Adrenal gland (tissue), 12 donors: ENCODE results near the gene FOXG1. TPM values are rescaled to one million over a fixed set of nuclear protein-coding genes. Genes with fewer than 3 reads are reported as not detected.
A peak's percentile ranks its signal among the peaks of the same experiment; 100 is the strongest.

ENCODE experiments used
- DNase-seq, 7 donors: peaks; one replicate each; pipeline ENCODE4 v3.0.0-alpha.2; 2019 to 2020
- H3K27ac ChIP-seq, 5 donors: fragments of 200-600 bp; sonication (generic) in 4 of 5; 1 replicate in 3 of 5; 2 replicates in 2 of 5; pipeline versions ENCODE4 v1.5.1 to v1.8.0; 2016 to 2020; ENCODE audit warnings: mild to moderate bottlenecking in 1 of 5
- H3K27me3 ChIP-seq: fragments of 200-600 bp; 2 replicates; pipeline ENCODE4 v1.8.0; 2021
- H3K36me3 ChIP-seq, 2 donors: fragments of 200-600 bp; replicated peaks in 1 of 2; 1 replicate in 1 of 2; 2 replicates in 1 of 2; pipeline versions ENCODE4 v1.5.1 to v1.8.0; 2018 to 2022
- H3K4me1 ChIP-seq, 2 donors: fragments of 200-600 bp; replicated peaks in 1 of 2; 1 replicate in 1 of 2; 2 replicates in 1 of 2; pipeline versions ENCODE4 v1.5.1 to v1.8.0; 2018 to 2021
- H3K4me3 ChIP-seq, 4 donors: fragments of 200-600 bp; sonication (generic) in 3 of 4; one replicate each; pipeline ENCODE4 v1.5.1; 2016 to 2018
- H3K9me3 ChIP-seq, 3 donors: fragments of 200-600 bp; sonication (generic) in 1 of 3; replicated peaks in 1 of 3; 1 replicate in 2 of 3; 2 replicates in 1 of 3; pipeline versions ENCODE4 v1.5.1 to v1.8.0; 2016 to 2021
- POLR2A ChIP-seq, 2 donors: fragments of 450-650 bp; IDR thresholded peaks; one replicate each; pipeline ENCODE4 v1.6.1; 2017; ENCODE audit warnings: antibody characterized with exemption in 2 of 2, mild to moderate bottlenecking in 2 of 2, moderate library complexity in 1 of 2
- WGBS, 4 donors: extraction: QIAGEN DNeasy Blood & Tissue Kit in 2 of 4; methylation state at CpG; one replicate each; pipeline versions ENCODE4 v1.1.5 to v1.1.7; 2013 to 2017; 5-methylcytosine and 5-hydroxymethylcytosine counted together
- intact Hi-C, 2 donors: fragments of 100-400 bp; cut with DNase I; formaldehyde crosslinking; loops; one replicate each; pipeline versions ENCODE4 v1.14.1 to v1.15.0; 2022 to 2023
- polyA plus RNA-seq, 3 donors: library from polyadenylated mRNA; stranded (reverse); fragments of 200-250 nt in 2 of 3; fragments of 350-450 nt in 1 of 3; fragmentation: Illumina TruSeq in 1 of 3; extraction: RNeasy Lipid Tissue Mini Kit (QIAGEN cat#74804) in 1 of 3; gene quantifications; one replicate each; pipeline ENCODE4 v1.2.3, GENCODE V29; 2013 to 2014
- total RNA-seq, 9 donors: library from RNA; depleted of rRNA in 4 of 9; stranded (reverse); fragments of >200 nt in 4 of 9; fragments of 120-200 nt in 1 of 9; fragmentation: NEBNext Ultra II Directional in 1 of 9; extraction: Animal tissue kit (Norgen Biotek cat#: 25700) in 1 of 9; gene quantifications; one replicate each; pipeline versions ENCODE4 v1.1.0 to v1.2.4, GENCODE V29; 2013 to 2023
- TF ChIP-seq, protein P1 (sequence below), 6 experiments: fragments of 450-650 bp in 4 of 6; fragments of 200-600 bp in 2 of 6; sonication (generic) in 1 of 6; IDR thresholded peaks; 1 replicate in 5 of 6; 2 replicates in 1 of 6; pipeline versions ENCODE4 v1.5.1 to v1.8.0; 2016 to 2021; ENCODE audit warnings: antibody characterized with exemption in 6 of 6, mild to moderate bottlenecking in 2 of 6, moderate library complexity in 1 of 6
- donor health status: healthy with polysubstance abuse.
- donor health status: Bipolar disorder and iron deficiency.
- donor health status: DM: yes; HTN: yes; CAD: no.
- donor health status: DM: no; HTN: no; CAD: no.
- donor health status: DM: no; HTN: no; CAD: no.
- donor health status: DM: yes; HTN: yes; CAD: no.

FOXG1 gene
- total and polyA plus RNA-seq, 12 donors = 0.07 to 0.10 (median 0.08) TPM; not detected in 8

DNA sequence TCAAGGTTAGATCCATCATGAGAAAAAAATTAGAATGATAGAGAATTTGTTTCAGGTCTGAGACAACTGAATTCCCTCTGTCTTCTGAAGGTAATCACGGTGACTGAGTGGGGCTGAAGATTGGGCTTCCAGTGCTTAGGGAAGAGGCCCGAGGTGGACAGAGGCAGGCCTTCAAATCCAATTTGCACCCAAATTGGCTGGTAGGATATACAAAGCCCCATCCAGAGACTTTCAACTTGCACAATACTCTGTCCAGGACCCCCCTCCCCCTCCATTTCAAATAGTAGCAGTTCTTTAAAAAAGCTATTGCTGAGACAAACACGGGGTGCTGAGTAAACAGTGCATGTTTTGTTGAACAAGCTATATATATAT, 3.6 kb upstream of the FOXG1 start:
- no peak for DNase-seq
- Histone ChIP-seq H3K27ac (no peak overlapping the region), H3K4me3 (no peak overlapping the region), H3K36me3 (no peaks in the 10 kb centered on the region), H3K9me3 (no peaks in the 10 kb centered on the region), H3K4me1 (peaks cover 0 to 15% of the 10 kb centered on the region in 2 donors), H3K27me3 (peaks cover 92% of the 10 kb centered on the region)
- TF ChIP-seq POLR2A (IDR thresholded peaks at IDR 0.05) = no peak
- TF ChIP-seq, protein P1, sequence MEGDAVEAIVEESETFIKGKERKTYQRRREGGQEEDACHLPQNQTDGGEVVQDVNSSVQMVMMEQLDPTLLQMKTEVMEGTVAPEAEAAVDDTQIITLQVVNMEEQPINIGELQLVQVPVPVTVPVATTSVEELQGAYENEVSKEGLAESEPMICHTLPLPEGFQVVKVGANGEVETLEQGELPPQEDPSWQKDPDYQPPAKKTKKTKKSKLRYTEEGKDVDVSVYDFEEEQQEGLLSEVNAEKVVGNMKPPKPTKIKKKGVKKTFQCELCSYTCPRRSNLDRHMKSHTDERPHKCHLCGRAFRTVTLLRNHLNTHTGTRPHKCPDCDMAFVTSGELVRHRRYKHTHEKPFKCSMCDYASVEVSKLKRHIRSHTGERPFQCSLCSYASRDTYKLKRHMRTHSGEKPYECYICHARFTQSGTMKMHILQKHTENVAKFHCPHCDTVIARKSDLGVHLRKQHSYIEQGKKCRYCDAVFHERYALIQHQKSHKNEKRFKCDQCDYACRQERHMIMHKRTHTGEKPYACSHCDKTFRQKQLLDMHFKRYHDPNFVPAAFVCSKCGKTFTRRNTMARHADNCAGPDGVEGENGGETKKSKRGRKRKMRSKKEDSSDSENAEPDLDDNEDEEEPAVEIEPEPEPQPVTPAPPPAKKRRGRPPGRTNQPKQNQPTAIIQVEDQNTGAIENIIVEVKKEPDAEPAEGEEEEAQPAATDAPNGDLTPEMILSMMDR (IDR thresholded peaks at IDR 0.05) = no peak
- intact Hi-C loops = no loop called here
- WGBS, 4 donors = 13 to 23% (median 15%) methylated on average over 3 of the region's 3 CpGs

GRCh38 chr14:28763751-28764256, 2.8 kb upstream of the FOXG1 start:
- no peak overlapping the region for H3K27ac ChIP-seq

GRCh38 chr14:28764257-28765160, 2.1 kb upstream of the FOXG1 start:
- no peaks in the 10 kb centered on the region for H3K9me3 ChIP-seq
- H3K36me3 ChIP-seq = no peaks in the 10 kb centered on the region
- DNase-seq = no peak
- peaks cover 0 to 15% of the 10 kb centered on the region in 2 donors for H3K4me1 ChIP-seq
- intact Hi-C loops = no loop called here
- peaks cover 92% of the 10 kb centered on the region for H3K27me3 ChIP-seq
- WGBS, 4 donors = 19 to 21% (median 19%) methylated on average over 16 of the region's 16 CpGs
- H3K27ac ChIP-seq = no peak overlapping the region
- no peak overlapping the region for H3K4me3 ChIP-seq
- TF ChIP-seq, protein P1 (IDR thresholded peaks at IDR 0.05) = no peak
- TF ChIP-seq POLR2A (IDR thresholded peaks at IDR 0.05) = no peak

More at GRCh38 chr14:28763751-28764256, 2.8 kb upstream of the FOXG1 start:
- Histone ChIP-seq H3K4me1 (peaks cover 0 to 15% of the 10 kb centered on the region in 2 donors), H3K9me3 (no peaks in the 10 kb centered on the region), H3K27me3 (peaks cover 92% of the 10 kb centered on the region), H3K4me3 (no peak overlapping the region), H3K36me3 (no peaks in the 10 kb centered on the region)
- intact Hi-C loops = no loop called here
- TF ChIP-seq, protein P1 (IDR thresholded peaks at IDR 0.05) = no peak
- TF ChIP-seq POLR2A (IDR thresholded peaks at IDR 0.05) = no peak
- no peak for DNase-seq
- WGBS, 4 donors = 9 to 18% (median 12%) methylated on average over 4 of the region's 4 CpGs

- DNase-seq = no peak
- peaks cover 0 to 15% of the 10 kb centered on the region in 2 donors for H3K4me1 ChIP-seq
Measured at GRCh38 chr14:28765169-28765830, 1.3 kb upstream of the FOXG1 start.

More at GRCh38 chr14:28765169-28765830, 1.3 kb upstream of the FOXG1 start:
- WGBS, 4 donors = 16 to 19% (median 16%) methylated on average over 27 of the region's 27 CpGs
- H3K9me3 ChIP-seq = no peaks in the 10 kb centered on the region
- H3K27me3 ChIP-seq = peaks cover 87% of the 10 kb centered on the region
- H3K4me3 ChIP-seq = peak overlapping the region in 1 of 4 donors; percentile 52
- no peaks in the 10 kb centered on the region for H3K36me3 ChIP-seq
- TF ChIP-seq, protein P1 (IDR thresholded peaks at IDR 0.05) = no peak
- no peak for TF ChIP-seq POLR2A (IDR thresholded peaks at IDR 0.05)
- intact Hi-C loops = no loop called here
- no peak overlapping the region for H3K27ac ChIP-seq
